ENCODE data around the gene DNM3.

Gene DNM3

DNA sequence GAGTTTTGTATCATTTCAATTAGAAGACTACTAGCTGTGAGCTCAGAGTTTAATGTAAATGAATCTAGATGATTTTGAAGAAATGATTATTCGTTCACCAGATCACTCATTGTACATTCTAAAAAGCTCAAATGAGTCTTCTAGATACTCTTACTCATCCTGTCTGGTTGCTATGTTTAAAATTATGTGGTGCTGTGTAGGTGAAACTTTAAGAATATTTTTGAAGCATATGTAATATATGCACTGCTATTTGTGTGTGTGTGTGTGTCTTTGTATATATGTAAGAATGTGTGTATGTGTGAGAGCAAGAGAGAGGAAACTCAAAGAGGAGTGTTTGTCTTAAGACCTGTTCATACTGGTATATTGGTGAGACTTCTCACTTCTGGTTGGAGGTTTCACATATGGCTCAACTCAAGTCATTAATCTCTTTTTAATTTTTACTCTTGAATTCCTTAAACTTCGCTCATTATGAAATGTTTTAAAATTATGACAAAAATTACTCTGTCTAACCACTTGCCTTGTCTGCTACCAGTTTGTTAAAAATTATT is 570.6 kb downstream of the DNM3 start:
- POLR2A ChIA-PET = no interaction called here
- CTCF ChIA-PET = no interaction called here

GRCh38 chr1:172414331-172414730 is 573.0 kb downstream of the DNM3 start:
- TF ChIP-seq HDGF (IDR thresholded peaks at IDR 0.05; ENCODE audit: borderline replicate concordance) (no peak), L3MBTL2 (conservative IDR thresholded peaks at IDR 0.05) (no peak), PKNOX1 (IDR thresholded peaks at IDR 0.05) (no peak), FOXM1 (IDR thresholded peaks at IDR 0.05; ENCODE audit: borderline replicate concordance) (no peak), SUZ12 (IDR thresholded peaks at IDR 0.05) (no peak), ELF4 (IDR thresholded peaks at IDR 0.05) (no peak)
- ChIA-PET POLR2A (no interaction called here), CTCF (no interaction called here)
- DNase-seq (ENCODE audit: extremely low spot score) = no peak

More for the DNA sequence above, 570.6 kb downstream of the DNM3 start:
- no peak for DNase-seq (ENCODE audit: extremely low spot score)
- no peak for TF ChIP-seq SP1 (IDR thresholded peaks at IDR 0.05)
- no peak for TF ChIP-seq NFRKB (IDR thresholded peaks at IDR 0.05)
- TF ChIP-seq CTBP1 (IDR thresholded peaks at IDR 0.05; ENCODE audit: borderline replicate concordance) = no peak
- TF ChIP-seq ZNF384 (IDR thresholded peaks at IDR 0.05) = no peak
- TF ChIP-seq FOXA1 (IDR thresholded peaks at IDR 0.05) = no peak
- TF ChIP-seq L3MBTL2 (conservative IDR thresholded peaks at IDR 0.05) = no peak
- TF ChIP-seq BHLHE40 (IDR thresholded peaks at IDR 0.05; ENCODE audit: borderline replicate concordance) = no peak
- no peak for TF ChIP-seq PKNOX1 (IDR thresholded peaks at IDR 0.05)
- no peak for TF ChIP-seq HDGF (IDR thresholded peaks at IDR 0.05; ENCODE audit: borderline replicate concordance)

DNA sequence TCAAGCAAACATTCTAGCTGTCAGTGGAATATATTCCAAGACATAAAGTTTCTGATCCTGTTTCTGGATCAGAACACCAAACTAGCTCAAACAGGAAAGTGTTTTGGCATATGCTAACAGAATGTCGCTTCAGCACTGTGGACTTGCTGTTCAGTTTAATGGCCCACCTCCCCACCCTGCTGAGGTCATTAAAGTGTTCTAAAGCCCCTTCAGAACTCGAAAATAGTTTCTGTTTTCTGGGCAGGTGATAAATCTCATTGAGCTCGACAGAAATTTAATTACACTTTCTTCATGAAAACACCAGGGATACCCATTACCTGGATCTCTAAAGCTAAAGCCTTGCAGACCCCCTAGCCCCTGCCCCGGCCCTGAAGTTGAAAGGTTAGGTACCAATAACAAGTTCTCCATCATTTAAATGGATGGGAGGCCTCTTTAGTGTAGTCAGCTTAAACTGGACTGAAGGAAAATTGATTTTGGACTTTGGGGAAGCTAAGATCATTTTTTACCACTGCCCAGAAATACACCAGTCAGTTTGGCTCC is 575.3 kb downstream of the DNM3 start:
- POLR2A ChIA-PET = no interaction called here
- TF ChIP-seq HDGF (IDR thresholded peaks at IDR 0.05; ENCODE audit: borderline replicate concordance) (no peak), FOXA1 (IDR thresholded peaks at IDR 0.05) (no peak), LEF1 (IDR thresholded peaks at IDR 0.05; ENCODE audit: borderline replicate concordance) (no peak), ZNF384 (IDR thresholded peaks at IDR 0.05) (no peak), TARDBP (IDR thresholded peaks at IDR 0.05) (no peak), PKNOX1 (IDR thresholded peaks at IDR 0.05) (no peak), NFRKB (IDR thresholded peaks at IDR 0.05) (no peak), ARNT (IDR thresholded peaks at IDR 0.05) (no peak), SUZ12 (IDR thresholded peaks at IDR 0.05) (no peak), ELF4 (IDR thresholded peaks at IDR 0.05) (no peak), L3MBTL2 (conservative IDR thresholded peaks at IDR 0.05) (no peak), BHLHE40 (IDR thresholded peaks at IDR 0.05; ENCODE audit: borderline replicate concordance) (no peak), FOXM1 (IDR thresholded peaks at IDR 0.05; ENCODE audit: borderline replicate concordance) (no peak)
- CTCF ChIA-PET = interaction anchor here (0.7 to 0.8 kb wide), 2 partner anchors 13 to 282 kb away, joined by 3 read pairs; no protein-coding TSS in a partner anchor
- no peak for DNase-seq (ENCODE audit: extremely low spot score)

GRCh38 chr1:172417557-172417956 is 576.3 kb downstream of the DNM3 start:
- TF ChIP-seq PKNOX1 (IDR thresholded peaks at IDR 0.05) (no peak), SUZ12 (IDR thresholded peaks at IDR 0.05) (no peak), BHLHE40 (IDR thresholded peaks at IDR 0.05; ENCODE audit: borderline replicate concordance) (no peak), CTBP1 (IDR thresholded peaks at IDR 0.05; ENCODE audit: borderline replicate concordance) (no peak), ZNF384 (IDR thresholded peaks at IDR 0.05) (no peak), FOXM1 (IDR thresholded peaks at IDR 0.05; ENCODE audit: borderline replicate concordance) (no peak), SP1 (IDR thresholded peaks at IDR 0.05) (no peak), ARNT (IDR thresholded peaks at IDR 0.05) (no peak), FOXA1 (IDR thresholded peaks at IDR 0.05) (no peak), HDGF (IDR thresholded peaks at IDR 0.05; ENCODE audit: borderline replicate concordance) (no peak), LEF1 (IDR thresholded peaks at IDR 0.05; ENCODE audit: borderline replicate concordance) (no peak), ELF4 (IDR thresholded peaks at IDR 0.05) (no peak)
- no peak for DNase-seq (ENCODE audit: extremely low spot score)
- POLR2A ChIA-PET = no interaction called here
- CTCF ChIA-PET = interaction anchor here (1.3 kb wide), 1 partner anchor 26 kb away, joined by 3 read pairs; no protein-coding TSS in a partner anchor

DNA sequence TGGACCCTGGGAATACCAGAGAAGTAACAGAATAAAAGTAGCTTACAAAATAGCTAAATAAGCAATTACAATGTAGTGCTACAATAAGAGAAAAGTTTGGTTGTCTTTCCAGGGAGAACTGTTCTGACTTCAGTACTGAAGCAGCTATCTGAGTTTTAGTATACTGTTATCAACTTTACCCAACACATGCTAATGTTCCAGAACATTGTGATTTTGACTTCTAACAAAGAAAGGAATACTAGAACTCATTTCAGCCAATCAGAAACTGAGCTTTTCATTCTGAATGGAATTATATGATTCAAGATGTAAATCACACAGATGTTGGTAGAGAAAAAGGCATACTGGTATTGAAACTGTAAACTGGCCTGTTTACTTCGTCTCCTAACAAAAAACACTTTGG is 579.1 kb downstream of the DNM3 start, which contains the start of gene C1orf105:
TSS of gene C1orf105 (plus strand) at position 301 of the 400 bp plus-strand sequence. CDS start 201 bp downstream, outside the sequence.
- ChIA-PET CTCF (no interaction called here), POLR2A (no interaction called here)
- TF ChIP-seq ZNF384 (IDR thresholded peaks at IDR 0.05) = no peak
- DNase-seq (ENCODE audit: extremely low spot score) = no peak

DNA sequence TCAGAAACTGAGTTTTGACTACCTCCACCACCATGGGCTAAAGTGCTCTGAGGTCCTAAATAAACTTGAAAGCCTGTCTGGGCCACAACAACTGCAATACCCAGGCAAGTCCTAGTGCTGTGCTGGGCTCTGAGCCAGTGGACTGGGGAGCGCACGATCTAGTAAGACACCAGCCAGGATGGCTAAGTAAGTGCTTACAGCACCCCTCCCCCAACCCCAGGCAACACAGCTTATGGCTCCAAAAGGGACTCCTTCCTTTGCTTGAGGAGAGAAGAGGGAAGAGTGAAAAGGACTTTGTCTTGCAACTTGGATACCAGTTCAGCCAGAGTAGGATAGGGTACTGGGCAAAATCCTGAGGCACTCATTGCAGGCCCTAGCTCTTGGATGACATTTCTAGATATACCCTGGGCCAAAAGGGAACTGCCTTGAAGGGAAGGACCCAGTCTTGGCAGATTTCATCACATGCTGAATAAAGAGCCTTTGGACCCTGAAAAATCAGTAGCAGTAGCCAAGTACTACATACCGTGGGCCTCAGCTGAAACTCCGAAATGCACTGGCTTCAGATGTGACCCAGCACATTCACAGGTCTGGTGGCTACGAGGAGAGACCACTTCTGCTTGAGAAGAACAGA is 580.8 kb downstream of the DNM3 start:
- TF ChIP-seq SP1 (IDR thresholded peaks at IDR 0.05) (no peak), ARNT (IDR thresholded peaks at IDR 0.05) (no peak), L3MBTL2 (conservative IDR thresholded peaks at IDR 0.05) (no peak), NFRKB (IDR thresholded peaks at IDR 0.05) (no peak), FOXK2 (IDR thresholded peaks at IDR 0.05) (no peak), CTBP1 (IDR thresholded peaks at IDR 0.05; ENCODE audit: borderline replicate concordance) (no peak), SUZ12 (IDR thresholded peaks at IDR 0.05) (no peak), ZNF384 (IDR thresholded peaks at IDR 0.05) (no peak), LEF1 (IDR thresholded peaks at IDR 0.05; ENCODE audit: borderline replicate concordance) (no peak), BHLHE40 (IDR thresholded peaks at IDR 0.05; ENCODE audit: borderline replicate concordance) (no peak), ELF4 (IDR thresholded peaks at IDR 0.05) (no peak), FOXM1 (IDR thresholded peaks at IDR 0.05; ENCODE audit: borderline replicate concordance) (no peak), FOXA1 (IDR thresholded peaks at IDR 0.05) (no peak)
- ChIA-PET POLR2A (no interaction called here), CTCF (no interaction called here)
- no peak for DNase-seq (ENCODE audit: extremely low spot score)
